GM12801 (cell line): ENCODE results near the gene CACNA1I.

Experiments
- TF ChIP-seq, protein P1 (sequence below): IDR thresholded peaks from one replicate; pipeline ENCODE4 v1.5.1; 2011; ENCODE audit warnings: control low read depth; ENCODE audit not compliant: insufficient read length; ENCODE audit errors: extremely low read depth

The CACNA1I gene

DNA sequence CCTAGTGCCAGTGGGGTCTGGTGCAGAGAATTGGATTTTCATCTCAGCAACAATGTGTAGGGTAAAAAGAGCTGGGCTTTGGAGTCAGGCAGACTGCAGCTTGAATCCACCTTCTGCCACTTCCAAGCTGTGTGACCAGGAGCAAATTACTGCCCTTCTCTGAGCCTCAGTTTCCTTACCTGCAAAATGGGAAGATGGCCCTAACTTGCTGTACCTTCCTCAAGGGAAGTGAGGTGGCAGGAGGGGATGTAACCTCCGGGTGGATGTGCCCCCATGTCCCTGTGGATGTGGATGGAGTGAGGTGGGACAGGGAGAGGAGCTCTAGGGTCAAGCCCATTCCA lies 90.9 kb downstream of the CACNA1I start:
- TF ChIP-seq, protein P1, sequence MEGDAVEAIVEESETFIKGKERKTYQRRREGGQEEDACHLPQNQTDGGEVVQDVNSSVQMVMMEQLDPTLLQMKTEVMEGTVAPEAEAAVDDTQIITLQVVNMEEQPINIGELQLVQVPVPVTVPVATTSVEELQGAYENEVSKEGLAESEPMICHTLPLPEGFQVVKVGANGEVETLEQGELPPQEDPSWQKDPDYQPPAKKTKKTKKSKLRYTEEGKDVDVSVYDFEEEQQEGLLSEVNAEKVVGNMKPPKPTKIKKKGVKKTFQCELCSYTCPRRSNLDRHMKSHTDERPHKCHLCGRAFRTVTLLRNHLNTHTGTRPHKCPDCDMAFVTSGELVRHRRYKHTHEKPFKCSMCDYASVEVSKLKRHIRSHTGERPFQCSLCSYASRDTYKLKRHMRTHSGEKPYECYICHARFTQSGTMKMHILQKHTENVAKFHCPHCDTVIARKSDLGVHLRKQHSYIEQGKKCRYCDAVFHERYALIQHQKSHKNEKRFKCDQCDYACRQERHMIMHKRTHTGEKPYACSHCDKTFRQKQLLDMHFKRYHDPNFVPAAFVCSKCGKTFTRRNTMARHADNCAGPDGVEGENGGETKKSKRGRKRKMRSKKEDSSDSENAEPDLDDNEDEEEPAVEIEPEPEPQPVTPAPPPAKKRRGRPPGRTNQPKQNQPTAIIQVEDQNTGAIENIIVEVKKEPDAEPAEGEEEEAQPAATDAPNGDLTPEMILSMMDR, result no peak

DNA sequence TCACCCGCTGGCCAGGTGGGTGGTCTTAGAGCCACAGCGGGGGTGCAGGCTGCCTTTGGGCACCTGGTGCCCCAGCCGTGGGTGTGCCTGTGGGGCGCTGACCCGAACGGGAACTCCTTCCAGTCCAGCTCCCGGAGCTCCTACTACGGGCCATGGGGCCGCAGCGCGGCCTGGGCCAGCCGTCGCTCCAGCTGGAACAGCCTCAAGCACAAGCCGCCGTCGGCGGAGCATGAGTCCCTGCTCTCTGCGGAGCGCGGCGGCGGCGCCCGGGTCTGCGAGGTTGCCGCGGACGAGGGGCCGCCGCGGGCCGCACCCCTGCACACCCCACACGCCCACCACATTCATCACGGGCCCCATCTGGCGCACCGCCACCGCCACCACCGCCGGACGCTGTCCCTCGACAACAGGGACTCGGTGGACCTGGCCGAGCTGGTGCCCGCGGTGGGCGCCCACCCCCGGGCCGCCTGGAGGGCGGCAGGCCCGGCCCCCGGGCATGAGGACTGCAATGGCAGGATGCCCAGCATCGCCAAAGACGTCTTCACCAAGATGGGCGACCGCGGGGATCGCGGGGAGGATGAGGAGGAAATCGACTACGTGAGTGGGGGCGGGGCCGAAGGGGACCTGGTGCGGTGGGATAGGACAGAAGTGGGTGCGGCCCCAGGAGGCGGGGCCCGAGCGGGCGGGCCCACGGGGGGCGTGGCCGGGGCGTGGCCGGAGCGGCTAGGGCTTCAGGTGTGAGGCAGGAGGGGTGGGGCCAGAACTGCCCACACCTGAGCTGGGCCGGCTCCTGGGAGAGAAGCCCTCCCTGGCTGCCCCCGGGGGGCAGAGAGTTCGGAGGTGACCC lies 91.5 kb downstream of the CACNA1I start:
- TF ChIP-seq, protein P1, result no peak

DNA sequence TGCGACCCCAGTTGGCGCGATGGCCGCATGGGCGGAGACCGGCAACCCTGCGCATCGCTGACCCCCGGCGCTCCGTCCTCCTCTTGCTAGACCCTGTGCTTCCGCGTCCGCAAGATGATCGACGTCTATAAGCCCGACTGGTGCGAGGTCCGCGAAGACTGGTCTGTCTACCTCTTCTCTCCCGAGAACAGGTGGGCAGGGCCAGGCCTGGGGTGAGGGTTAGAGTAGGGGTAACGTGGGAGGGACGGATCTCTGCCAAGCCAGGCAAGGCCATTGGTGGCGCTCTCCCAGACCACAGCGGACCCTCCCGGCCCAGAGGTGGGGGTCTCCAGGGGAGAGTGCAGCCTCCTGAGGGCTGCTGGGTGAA lies 92.1 kb downstream of the CACNA1I start:
- TF ChIP-seq, protein P1, result no peak

DNA sequence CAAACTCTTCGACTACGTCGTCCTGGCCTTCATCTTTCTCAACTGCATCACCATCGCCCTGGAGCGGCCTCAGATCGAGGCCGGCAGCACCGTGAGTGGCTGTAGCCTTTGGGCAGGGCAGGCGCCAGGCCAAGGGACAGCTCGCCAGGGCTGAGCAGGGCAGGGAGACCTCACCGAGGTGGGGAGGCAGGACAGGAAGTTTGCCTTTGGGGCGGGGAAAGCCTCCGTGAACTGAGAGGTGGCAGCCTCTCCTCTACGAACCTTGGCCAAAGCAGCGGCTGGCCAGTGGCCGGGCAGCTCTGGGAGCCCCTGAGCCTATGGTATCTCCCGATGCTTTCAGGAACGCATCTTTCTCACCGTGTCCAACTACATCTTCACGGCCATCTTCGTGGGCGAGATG lies 93.2 kb downstream of the CACNA1I start:
- TF ChIP-seq, protein P1, result no peak

DNA sequence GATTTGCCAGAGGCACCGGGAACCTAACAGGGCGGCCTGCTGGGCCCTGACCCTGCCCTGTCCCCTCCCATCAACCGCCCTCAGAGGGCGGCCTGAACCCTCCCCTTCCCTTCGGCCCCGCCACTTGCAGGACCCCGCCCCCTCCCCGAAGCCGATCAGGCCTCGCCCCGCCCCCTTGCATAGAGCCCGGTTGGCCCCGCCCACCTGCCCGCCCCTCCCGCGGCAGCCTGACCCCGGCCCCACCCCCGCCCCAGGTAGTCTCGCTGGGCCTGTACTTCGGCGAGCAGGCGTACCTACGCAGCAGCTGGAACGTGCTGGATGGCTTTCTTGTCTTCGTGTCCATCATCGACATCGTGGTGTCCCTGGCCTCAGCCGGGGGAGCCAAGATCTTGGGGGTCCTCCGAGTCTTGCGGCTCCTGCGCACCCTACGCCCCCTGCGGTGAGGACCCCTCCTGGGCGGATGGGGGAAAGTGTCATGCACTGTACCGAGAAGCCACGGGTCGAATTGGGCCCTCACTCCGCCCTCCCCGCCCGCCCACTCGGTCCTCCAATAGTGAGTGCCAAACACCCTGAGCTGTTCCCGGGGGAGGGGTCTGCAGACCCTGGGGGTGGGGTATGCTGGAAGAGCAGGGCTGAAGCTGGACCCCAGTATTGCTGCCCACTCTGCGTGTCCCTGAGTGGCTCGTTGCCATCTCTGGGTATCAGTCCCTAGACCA lies 94.1 kb downstream of the CACNA1I start:
- TF ChIP-seq, protein P1, result no peak

DNA sequence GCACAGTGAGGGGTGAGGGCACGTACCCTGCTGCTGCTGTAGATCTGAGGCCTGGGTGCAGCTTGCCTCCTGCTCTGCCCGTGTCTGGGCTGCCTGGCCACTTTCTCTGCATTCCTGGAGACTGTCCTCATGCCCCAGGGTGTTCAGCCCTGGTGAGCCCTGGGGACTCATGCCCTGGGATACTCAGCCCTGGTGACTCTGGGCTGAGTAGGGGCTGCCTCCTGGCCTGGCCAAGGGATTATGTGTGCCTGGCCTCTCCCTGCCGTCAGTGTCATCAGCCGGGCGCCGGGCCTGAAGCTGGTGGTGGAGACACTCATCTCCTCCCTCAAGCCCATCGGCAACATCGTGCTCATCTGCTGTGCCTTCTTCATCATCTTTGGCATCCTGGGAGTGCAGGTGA lies 94.7 kb downstream of the CACNA1I start:
- TF ChIP-seq, protein P1, result no peak

DNA sequence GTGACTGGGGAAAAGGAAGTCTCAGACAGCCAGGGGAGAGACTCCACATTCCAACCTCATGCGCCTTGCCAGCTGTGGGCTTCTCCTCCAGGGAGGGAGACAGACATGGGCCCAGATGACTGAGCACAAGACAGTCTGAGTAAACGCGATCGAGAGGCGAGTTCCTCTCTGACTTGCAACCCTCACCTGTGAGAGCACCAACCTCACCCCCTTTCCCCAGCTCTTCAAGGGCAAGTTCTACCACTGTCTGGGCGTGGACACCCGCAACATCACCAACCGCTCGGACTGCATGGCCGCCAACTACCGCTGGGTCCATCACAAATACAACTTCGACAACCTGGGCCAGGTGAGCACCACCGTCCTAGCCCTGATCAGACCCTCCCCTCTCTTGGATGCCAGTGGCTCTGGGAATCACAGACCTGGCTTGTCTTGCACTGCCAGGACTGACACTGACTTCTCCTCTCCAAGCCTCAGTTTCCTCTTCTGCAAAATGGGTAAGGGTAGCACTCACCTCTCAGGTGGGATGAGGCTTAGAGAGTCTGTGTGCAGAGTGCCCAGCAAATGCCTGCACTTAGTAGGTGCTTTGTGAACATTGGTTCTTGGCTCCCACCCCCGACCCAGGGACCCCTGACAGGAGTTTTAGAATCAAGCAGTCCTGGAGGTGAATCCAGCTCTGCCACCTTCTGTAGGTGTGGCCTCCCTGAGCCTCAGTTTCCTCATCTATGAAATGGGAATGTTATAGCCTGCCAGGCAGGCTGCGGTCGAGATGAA lies 95.3 kb downstream of the CACNA1I start:
- TF ChIP-seq, protein P1, result no peak
